ENCODE data around the gene LRIT2. TPM values are rescaled to one million over a fixed set of nuclear protein-coding genes. Genes with fewer than 3 reads are reported as not detected.

The LRIT2 gene
- total and polyA plus RNA-seq, 4 donors, result not detected

DNA sequence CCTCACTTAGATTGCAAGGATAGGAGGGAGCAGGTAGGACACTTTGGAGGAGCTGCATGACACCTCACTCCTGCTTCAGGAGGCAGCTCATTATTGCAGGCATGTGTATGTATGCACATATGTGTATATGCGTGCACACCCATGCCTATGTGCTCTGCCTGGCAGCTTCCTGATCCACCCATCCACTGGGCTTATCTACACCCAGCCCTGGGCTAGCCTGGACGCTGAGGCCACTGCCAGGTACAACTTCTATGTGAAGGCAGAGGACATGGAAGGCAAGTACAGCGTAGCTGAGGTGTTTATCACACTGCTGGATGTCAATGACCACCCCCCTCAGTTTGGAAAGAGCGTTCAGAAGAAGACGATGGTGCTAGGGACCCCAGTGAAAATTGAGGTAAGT is 13.3 kb downstream of the LRIT2 start:
- Histone ChIP-seq H3K36me3 (ENCODE audit: control insufficient read depth in 4 of 4, insufficient read depth in 4 of 4, low read length in 4 of 4) (no peaks in the 10 kb centered on the region), H3K27ac (ENCODE audit: low read depth in 1 of 2, low read length in 1 of 2) (no peak overlapping the region), H3K4me3 (no peak overlapping the region), H3K9ac (ENCODE audit: insufficient read depth in 1 of 2, low read length in 2 of 2) (no peak overlapping the region), H3K9me3 (ENCODE audit: control insufficient read depth in 4 of 4, insufficient read depth in 3 of 4, low read length in 3 of 4) (peaks cover 0 to 2% (median 0%) of the 10 kb centered on the region in 4 donors), H3K4me1 (ENCODE audit: control insufficient read depth in 5 of 5, insufficient read depth in 5 of 5, low read length in 5 of 5) (no peaks in the 10 kb centered on the region), H3K27me3 (ENCODE audit: control insufficient read depth in 3 of 3, insufficient read depth in 3 of 3, low read length in 2 of 3) (peaks cover 0 to 4% (median 0%) of the 10 kb centered on the region in 3 donors)
- 80 to 82% methylated on average over 5 of the region's 5 CpGs for WGBS, 2 donors
- TF ChIP-seq, protein P1, sequence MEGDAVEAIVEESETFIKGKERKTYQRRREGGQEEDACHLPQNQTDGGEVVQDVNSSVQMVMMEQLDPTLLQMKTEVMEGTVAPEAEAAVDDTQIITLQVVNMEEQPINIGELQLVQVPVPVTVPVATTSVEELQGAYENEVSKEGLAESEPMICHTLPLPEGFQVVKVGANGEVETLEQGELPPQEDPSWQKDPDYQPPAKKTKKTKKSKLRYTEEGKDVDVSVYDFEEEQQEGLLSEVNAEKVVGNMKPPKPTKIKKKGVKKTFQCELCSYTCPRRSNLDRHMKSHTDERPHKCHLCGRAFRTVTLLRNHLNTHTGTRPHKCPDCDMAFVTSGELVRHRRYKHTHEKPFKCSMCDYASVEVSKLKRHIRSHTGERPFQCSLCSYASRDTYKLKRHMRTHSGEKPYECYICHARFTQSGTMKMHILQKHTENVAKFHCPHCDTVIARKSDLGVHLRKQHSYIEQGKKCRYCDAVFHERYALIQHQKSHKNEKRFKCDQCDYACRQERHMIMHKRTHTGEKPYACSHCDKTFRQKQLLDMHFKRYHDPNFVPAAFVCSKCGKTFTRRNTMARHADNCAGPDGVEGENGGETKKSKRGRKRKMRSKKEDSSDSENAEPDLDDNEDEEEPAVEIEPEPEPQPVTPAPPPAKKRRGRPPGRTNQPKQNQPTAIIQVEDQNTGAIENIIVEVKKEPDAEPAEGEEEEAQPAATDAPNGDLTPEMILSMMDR (IDR thresholded peaks at IDR 0.05; ENCODE audit: control extremely low read depth, extremely low read depth), result no peak
- DNase-seq (no peak), ATAC-seq (ENCODE audit: insufficient read depth, low FRiP score) (no peak)

DNA sequence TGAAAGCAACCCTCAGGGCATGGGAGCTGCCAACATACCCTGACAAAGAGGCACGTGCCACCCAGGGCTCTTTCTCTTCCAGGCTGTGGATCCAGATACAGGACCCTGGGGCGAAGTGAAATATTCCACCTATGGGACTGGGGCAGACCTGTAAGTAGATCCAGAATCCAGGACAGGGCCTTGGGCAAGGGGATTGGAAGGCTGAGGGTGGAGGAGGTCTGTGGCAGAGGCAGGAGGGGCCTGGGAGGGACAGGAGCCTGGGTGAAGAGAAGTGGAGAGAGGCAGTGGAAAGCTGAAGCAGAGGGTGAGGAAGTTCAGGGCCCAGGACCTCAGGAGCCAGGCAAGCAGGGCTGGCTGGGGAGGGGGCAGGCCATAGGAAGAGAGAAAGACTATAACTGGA is 13.8 kb downstream of the LRIT2 start:
- H3K4me3 ChIP-seq, result no peak overlapping the region
- WGBS, 2 donors, result 76 to 92% methylated on average over 2 of the region's 2 CpGs

DNA sequence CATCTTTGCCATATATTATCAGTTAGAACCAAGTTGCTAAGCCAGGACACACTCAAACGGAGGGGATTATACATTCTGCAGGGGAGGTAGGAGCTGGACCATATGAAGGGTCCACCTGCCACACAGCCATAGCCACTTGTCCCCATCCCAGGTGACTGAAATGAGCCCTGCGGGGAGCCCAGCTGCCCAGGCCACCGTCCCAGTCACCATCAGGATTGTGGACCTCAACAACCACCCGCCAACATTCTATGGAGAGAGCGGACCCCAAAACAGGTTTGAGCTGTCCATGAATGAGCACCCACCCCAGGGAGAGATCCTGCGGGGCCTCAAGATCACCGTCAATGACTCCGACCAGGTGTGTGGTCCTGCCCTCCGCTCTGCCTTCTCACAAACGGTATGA is 17.3 kb downstream of the LRIT2 start:
- ATAC-seq (ENCODE audit: insufficient read depth, low FRiP score) (no peak), DNase-seq (no peak)
- 87 to 88% methylated on average over 10 of the region's 10 CpGs for WGBS, 2 donors
- H3K36me3 ChIP-seq (ENCODE audit: control insufficient read depth in 4 of 4, insufficient read depth in 4 of 4, low read length in 4 of 4), result no peaks in the 10 kb centered on the region
- peaks cover 0 to 6% (median 0%) of the 10 kb centered on the region in 3 donors for H3K27me3 ChIP-seq (ENCODE audit: control insufficient read depth in 3 of 3, insufficient read depth in 3 of 3, low read length in 2 of 3)
- H3K27ac ChIP-seq (ENCODE audit: low read depth in 1 of 2, low read length in 1 of 2), result no peak overlapping the region
- TF ChIP-seq, protein P1 (IDR thresholded peaks at IDR 0.05; ENCODE audit: control extremely low read depth, extremely low read depth), result no peak
- no peaks in the 10 kb centered on the region for H3K4me1 ChIP-seq (ENCODE audit: control insufficient read depth in 5 of 5, insufficient read depth in 5 of 5, low read length in 5 of 5)
- H3K9ac ChIP-seq (ENCODE audit: insufficient read depth in 1 of 2, low read length in 2 of 2), result no peak overlapping the region
- H3K4me3 ChIP-seq, result no peak overlapping the region
- peaks cover 0 to 2% (median 0%) of the 10 kb centered on the region in 4 donors for H3K9me3 ChIP-seq (ENCODE audit: control insufficient read depth in 4 of 4, insufficient read depth in 3 of 4, low read length in 3 of 4)

More for the DNA sequence above, 13.8 kb downstream of the LRIT2 start:
- Histone ChIP-seq H3K27ac (ENCODE audit: low read depth in 1 of 2, low read length in 1 of 2) (no peak overlapping the region), H3K27me3 (ENCODE audit: control insufficient read depth in 3 of 3, insufficient read depth in 3 of 3, low read length in 2 of 3) (peaks cover 0 to 4% (median 0%) of the 10 kb centered on the region in 3 donors), H3K36me3 (ENCODE audit: control insufficient read depth in 4 of 4, insufficient read depth in 4 of 4, low read length in 4 of 4) (no peaks in the 10 kb centered on the region), H3K4me1 (ENCODE audit: control insufficient read depth in 5 of 5, insufficient read depth in 5 of 5, low read length in 5 of 5) (no peaks in the 10 kb centered on the region), H3K9me3 (ENCODE audit: control insufficient read depth in 4 of 4, insufficient read depth in 3 of 4, low read length in 3 of 4) (peaks cover 0 to 2% (median 0%) of the 10 kb centered on the region in 4 donors), H3K9ac (ENCODE audit: insufficient read depth in 1 of 2, low read length in 2 of 2) (no peak overlapping the region)
- ATAC-seq (ENCODE audit: insufficient read depth, low FRiP score) (no peak), DNase-seq (no peak)
- TF ChIP-seq, protein P1 (IDR thresholded peaks at IDR 0.05; ENCODE audit: control extremely low read depth, extremely low read depth), result no peak

Measured in lung (tissue), 12 donors.